ENCODE data around the gene CEP250.

DNA sequence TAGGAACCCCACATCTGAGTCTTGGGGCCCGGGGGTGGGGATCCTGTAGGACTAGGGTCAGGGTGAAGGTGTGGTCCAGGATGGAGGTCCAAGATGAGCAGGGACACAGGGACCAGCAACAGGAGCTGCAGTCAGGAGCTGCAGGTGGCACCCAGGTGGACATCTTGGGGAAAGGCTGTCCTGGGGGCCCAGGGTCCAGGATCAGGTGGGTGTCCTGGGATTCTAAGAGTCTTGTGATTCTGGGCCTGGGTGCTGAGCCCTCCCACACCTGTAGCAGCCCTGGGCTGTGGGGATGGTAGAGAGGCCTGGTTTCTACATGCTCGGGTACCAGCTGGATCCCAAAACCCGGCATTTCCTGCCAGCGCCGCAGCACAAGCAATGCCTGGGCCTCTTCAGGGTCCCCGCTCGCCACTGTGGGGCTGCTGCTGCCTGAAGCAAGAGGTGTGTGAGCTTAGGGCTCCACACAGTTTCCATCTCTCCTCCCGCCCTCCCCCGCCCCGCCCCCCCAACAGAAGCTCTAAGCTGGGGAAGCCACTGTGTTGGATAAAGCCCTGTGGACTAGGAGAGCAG, 107.2 kb downstream of the CEP250 start:
- TF ChIP-seq POLR2A (IDR thresholded peaks at IDR 0.05; ENCODE audit: low read depth, low read length) (no peak), RFX5 (IDR thresholded peaks at IDR 0.05; ENCODE audit: low read depth, low read length) (no peak), RCOR1 (IDR thresholded peaks at IDR 0.05; ENCODE audit: insufficient replicate concordance, low read length) (no peak), CEBPB (IDR thresholded peaks at IDR 0.05; ENCODE audit: low read depth, low read length) (no peak)
- TF ChIP-seq, protein P1, sequence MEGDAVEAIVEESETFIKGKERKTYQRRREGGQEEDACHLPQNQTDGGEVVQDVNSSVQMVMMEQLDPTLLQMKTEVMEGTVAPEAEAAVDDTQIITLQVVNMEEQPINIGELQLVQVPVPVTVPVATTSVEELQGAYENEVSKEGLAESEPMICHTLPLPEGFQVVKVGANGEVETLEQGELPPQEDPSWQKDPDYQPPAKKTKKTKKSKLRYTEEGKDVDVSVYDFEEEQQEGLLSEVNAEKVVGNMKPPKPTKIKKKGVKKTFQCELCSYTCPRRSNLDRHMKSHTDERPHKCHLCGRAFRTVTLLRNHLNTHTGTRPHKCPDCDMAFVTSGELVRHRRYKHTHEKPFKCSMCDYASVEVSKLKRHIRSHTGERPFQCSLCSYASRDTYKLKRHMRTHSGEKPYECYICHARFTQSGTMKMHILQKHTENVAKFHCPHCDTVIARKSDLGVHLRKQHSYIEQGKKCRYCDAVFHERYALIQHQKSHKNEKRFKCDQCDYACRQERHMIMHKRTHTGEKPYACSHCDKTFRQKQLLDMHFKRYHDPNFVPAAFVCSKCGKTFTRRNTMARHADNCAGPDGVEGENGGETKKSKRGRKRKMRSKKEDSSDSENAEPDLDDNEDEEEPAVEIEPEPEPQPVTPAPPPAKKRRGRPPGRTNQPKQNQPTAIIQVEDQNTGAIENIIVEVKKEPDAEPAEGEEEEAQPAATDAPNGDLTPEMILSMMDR (conservative IDR thresholded peaks at IDR 0.05; ENCODE audit: low read depth, low read length): no peak
